CD4-positive, alpha-beta T cell (primary cell): ENCODE results near the gene HHEX. TPM values are rescaled to one million over a fixed set of nuclear protein-coding genes. Genes with fewer than 3 reads are reported as not detected.

Experiments
- ATAC-seq: fragments of 200-7000 bp; cut with Tn5 transposase; one replicate; pipeline ENCODE4 v1.10.0; 2022; ENCODE audit warnings: mild to moderate bottlenecking; ENCODE audit not compliant: poor library complexity
- CTCF ChIA-PET: fragments of 350-600 bp; sonication (Branson Sonifier 250); formaldehyde crosslinking; loops from one replicate; lab custom pipeline; 2021; ENCODE audit warnings: antibody characterized with exemption, inconsistent platforms; lab: Charles Lee
- POLR2A ChIA-PET: fragments of 350-600 bp; sonication (Branson Sonifier 250); formaldehyde crosslinking; loops from one replicate; lab custom pipeline; 2021; ENCODE audit warnings: antibody characterized with exemption, inconsistent platforms; lab: Charles Lee
- DNase-seq, 14 experiments: peaks; one replicate each; pipeline ENCODE4 v3.0.0-alpha.2; 2013 to 2020; ENCODE audit warnings: mixed read lengths in 2 of 14
- H3K27ac ChIP-seq, 2 donors: one replicate each; pipeline versions ENCODE4 v1.5.1 to v1.7.0; 2013; ENCODE audit warnings: low read length in 2 of 2, low read depth in 1 of 2, mild to moderate bottlenecking in 1 of 2
- H3K27me3 ChIP-seq, 2 experiments: 1 replicate in 1 of 2; 2 replicates in 1 of 2; pipeline versions ENCODE4 v1.6.1 to v1.7.0; 2013; ENCODE audit warnings: low read length in 2 of 2, control low read depth in 1 of 2, mild to moderate bottlenecking in 1 of 2, moderate library complexity in 1 of 2; ENCODE audit not compliant: insufficient read depth in 2 of 2, control insufficient read depth in 1 of 2
- H3K36me3 ChIP-seq: one replicate; pipeline ENCODE4 v1.6.1; 2013; ENCODE audit warnings: low read length, control low read depth; ENCODE audit not compliant: insufficient read depth
- H3K4me1 ChIP-seq: one replicate; pipeline ENCODE4 v1.6.1; 2013; ENCODE audit warnings: low read length, control low read depth; ENCODE audit not compliant: insufficient read depth
- H3K4me3 ChIP-seq: one replicate; pipeline ENCODE4 v1.5.1; 2013; ENCODE audit warnings: mild to moderate bottlenecking, low read length, moderate library complexity
- H3K9me3 ChIP-seq, 2 experiments: 1 replicate in 1 of 2; 2 replicates in 1 of 2; pipeline versions ENCODE4 v1.6.1 to v1.7.0; 2013; ENCODE audit warnings: low read length in 2 of 2, mild to moderate bottlenecking in 2 of 2, control low read depth in 1 of 2, moderate library complexity in 1 of 2; ENCODE audit not compliant: control insufficient read depth in 1 of 2, insufficient read depth in 1 of 2
- H3K27ac Mint-ChIP-seq: one replicate; pipeline ENCODE4 v1.8.0; 2020; ENCODE audit warnings: mixed read lengths
- H3K27me3 Mint-ChIP-seq: one replicate; pipeline ENCODE4 v1.8.0; 2021; ENCODE audit warnings: mixed read lengths
- H3K36me3 Mint-ChIP-seq: one replicate; pipeline ENCODE4 v1.8.0; 2021; ENCODE audit warnings: low read depth, mixed read lengths
- H3K4me1 Mint-ChIP-seq: one replicate; pipeline ENCODE4 v1.8.0; 2021; ENCODE audit warnings: low read depth, mixed read lengths
- H3K4me3 Mint-ChIP-seq: one replicate; pipeline ENCODE4 v1.8.0; 2020; ENCODE audit warnings: mild to moderate bottlenecking, mixed read lengths
- H3K9me3 Mint-ChIP-seq: one replicate; pipeline ENCODE4 v1.8.0; 2020; ENCODE audit warnings: mixed read lengths
- CTCF ChIP-seq: fragments of 200-600 bp; IDR thresholded peaks from one replicate; pipeline ENCODE4 v1.8.0; 2022; ENCODE audit warnings: antibody characterized with exemption, mild to moderate bottlenecking
- intact Hi-C, 2 experiments: fragments of 100-400 bp; cut with DNase I in 1 of 2; cut with micrococcal nuclease in 1 of 2; formaldehyde crosslinking; loops; one replicate each; pipeline versions ENCODE4 v1.15.1 to v1.9.0; 2023 to 2025; cut with DNase I, micrococcal nuclease
- total RNA-seq, 174 experiments: library from RNA in 2 of 174; stranded (reverse) in 2 of 174; gene quantifications; one replicate each; pipeline ENCODE4 v1.2.3 and lab custom pipeline; 2021 to 2026

The HHEX gene
- total RNA-seq, 2 experiments from 2014 or later: 0.96 to 1.0 TPM

GRCh38 chr10:92727141-92727540, 37.4 kb downstream of the HHEX start:
- H3K36me3 Mint-ChIP-seq: no peaks in the 10 kb centered on the region
- H3K4me3 Mint-ChIP-seq: no peak overlapping the region
- H3K9me3 Mint-ChIP-seq: no peaks in the 10 kb centered on the region
- no peaks in the 10 kb centered on the region for H3K4me1 Mint-ChIP-seq
- Histone ChIP-seq H3K4me3 (no peak overlapping the region), H3K27ac (no peak overlapping the region), H3K9me3 (no peaks in the 10 kb centered on the region), H3K27me3 (no peaks in the 10 kb centered on the region), H3K36me3 (no peaks in the 10 kb centered on the region), H3K4me1 (no peaks in the 10 kb centered on the region)
- peaks cover 12% of the 10 kb centered on the region for H3K27me3 Mint-ChIP-seq
- CTCF ChIA-PET: no interaction called here
- intact Hi-C loops: no loop called here
- ATAC-seq (no peak), DNase-seq (no peak)
- no peak overlapping the region for H3K27ac Mint-ChIP-seq
- POLR2A ChIA-PET: no interaction called here
- no peak for TF ChIP-seq CTCF

GRCh38 chr10:92727550-92727949, 37.8 kb downstream of the HHEX start:
- no peaks in the 10 kb centered on the region for H3K27me3 ChIP-seq
- H3K27ac Mint-ChIP-seq: no peak overlapping the region
- H3K4me3 ChIP-seq: no peak overlapping the region
- ChIA-PET POLR2A (no interaction called here), CTCF (no interaction called here)
- intact Hi-C loops: no loop called here
- ATAC-seq (no peak), DNase-seq (no peak)
- no peaks in the 10 kb centered on the region for H3K4me1 ChIP-seq
- no peaks in the 10 kb centered on the region for H3K4me1 Mint-ChIP-seq
- no peaks in the 10 kb centered on the region for H3K36me3 Mint-ChIP-seq
- no peaks in the 10 kb centered on the region for H3K9me3 ChIP-seq
- no peak for TF ChIP-seq CTCF
- H3K27ac ChIP-seq: no peak overlapping the region
- H3K27me3 Mint-ChIP-seq: peaks cover 12% of the 10 kb centered on the region
- H3K4me3 Mint-ChIP-seq: no peak overlapping the region
- H3K9me3 Mint-ChIP-seq: no peaks in the 10 kb centered on the region
- H3K36me3 ChIP-seq: no peaks in the 10 kb centered on the region

GRCh38 chr10:92729886-92730285, 40.1 kb downstream of the HHEX start:
- CTCF ChIA-PET: no interaction called here

More at GRCh38 chr10:92729886-92730285, 40.1 kb downstream of the HHEX start:
- Histone ChIP-seq H3K4me3 (no peak overlapping the region), H3K27ac (no peak overlapping the region), H3K36me3 (no peaks in the 10 kb centered on the region), H3K4me1 (no peaks in the 10 kb centered on the region), H3K27me3 (no peaks in the 10 kb centered on the region), H3K9me3 (no peaks in the 10 kb centered on the region)
- TF ChIP-seq CTCF: no peak
- H3K4me1 Mint-ChIP-seq: no peaks in the 10 kb centered on the region
- no peak overlapping the region for H3K4me3 Mint-ChIP-seq
- H3K36me3 Mint-ChIP-seq: no peaks in the 10 kb centered on the region
- DNase-seq (no peak), ATAC-seq (no peak)
- POLR2A ChIA-PET: no interaction called here
- peaks cover 13% of the 10 kb centered on the region for H3K27me3 Mint-ChIP-seq
- H3K9me3 Mint-ChIP-seq: no peaks in the 10 kb centered on the region
- intact Hi-C loops: no loop called here
- H3K27ac Mint-ChIP-seq: no peak overlapping the region
